HG03025 (cell line): ENCODE results near the gene GABRB3.

Experiments used
- ATAC-seq: cut with Tn5 transposase; IDR thresholded peaks from one replicate; pipeline ENCODE4 v1.9.1; 2021; ENCODE audit warnings: mild to moderate bottlenecking, moderate library complexity; ENCODE audit not compliant: unreplicated experiment, low FRiP score

The GABRB3 gene

GRCh38 chr15:26564361-26564760 is 208.5 kb downstream of the GABRB3 start:
- ATAC-seq, result no peak

- no peak for ATAC-seq
Observed at GRCh38 chr15:26562336-26562735, 210.5 kb downstream of the GABRB3 start.

GRCh38 chr15:26561896-26562295 is 211.0 kb downstream of the GABRB3 start:
- no peak for ATAC-seq

- ATAC-seq, result no peak
Observed at GRCh38 chr15:26561130-26561529, 211.7 kb downstream of the GABRB3 start.

GRCh38 chr15:26555898-26556297 is 217.0 kb downstream of the GABRB3 start:
- no peak for ATAC-seq

GRCh38 chr15:26551473-26551872 is 221.4 kb downstream of the GABRB3 start:
- ATAC-seq, result no peak

- ATAC-seq, result no peak
Observed at GRCh38 chr15:26550880-26551279, 222.0 kb downstream of the GABRB3 start.

GRCh38 chr15:26537663-26538062 is 235.2 kb downstream of the GABRB3 start:
- ATAC-seq, result no peak

GRCh38 chr15:26531489-26531888 is 241.4 kb downstream of the GABRB3 start:
- ATAC-seq, result no peak

- ATAC-seq, result no peak
Observed at GRCh38 chr15:26525096-26525495, 247.8 kb downstream of the GABRB3 start.

GRCh38 chr15:26521691-26522198 is 251.1 kb downstream of the GABRB3 start:
- ATAC-seq, result no peak

- no peak for ATAC-seq
Observed at GRCh38 chr15:26521130-26521529, 251.7 kb downstream of the GABRB3 start.

GRCh38 chr15:26518885-26519284 is 254.0 kb downstream of the GABRB3 start:
- ATAC-seq, result no peak

GRCh38 chr15:26516102-26516980 is 256.5 kb downstream of the GABRB3 start:
- no peak for ATAC-seq

- ATAC-seq, result no peak
Observed at GRCh38 chr15:26504009-26504408, 268.9 kb downstream of the GABRB3 start.
